Gastrocnemius medialis (tissue), 4 donors: ENCODE results near the gene ERF.

ENCODE experiments used
- CTCF ChIP-seq, 5 experiments: fragments of 450-650 bp in 3 of 5; fragments of 200-600 bp in 2 of 5; sonication (generic) in 2 of 5; IDR thresholded peaks in 4 of 5; conservative IDR thresholded peaks in 1 of 5; 1 replicate in 4 of 5; 2 replicates in 1 of 5; pipeline ENCODE4 v1.5.1; 2016 to 2019; ENCODE audit warnings: antibody characterized with exemption in 5 of 5, mild to moderate bottlenecking in 3 of 5, moderate library complexity in 3 of 5
- POLR2A ChIP-seq, 2 donors: fragments of 450-650 bp; IDR thresholded peaks; one replicate each; pipeline ENCODE4 v1.6.1; 2017; ENCODE audit warnings: antibody characterized with exemption in 2 of 2, mild to moderate bottlenecking in 2 of 2, moderate library complexity in 2 of 2

- TF ChIP-seq POLR2A (IDR thresholded peaks at IDR 0.05) (no peak), CTCF (IDR thresholded peaks at IDR 0.05 in 4 of 5, conservative IDR thresholded peaks at IDR 0.05 in 1 of 5) (no peak)
Measured at GRCh38 chr19:42254089-42254849, 659 bp downstream of the ERF start.
